GM19023 (cell line): ENCODE data around the gene ASIC2.

Experiments
- ATAC-seq: cut with Tn5 transposase; IDR thresholded peaks from one replicate; pipeline ENCODE4 v1.9.1; 2021; ENCODE audit warnings: mild to moderate bottlenecking, moderate library complexity; ENCODE audit not compliant: unreplicated experiment

ASIC2 gene

DNA sequence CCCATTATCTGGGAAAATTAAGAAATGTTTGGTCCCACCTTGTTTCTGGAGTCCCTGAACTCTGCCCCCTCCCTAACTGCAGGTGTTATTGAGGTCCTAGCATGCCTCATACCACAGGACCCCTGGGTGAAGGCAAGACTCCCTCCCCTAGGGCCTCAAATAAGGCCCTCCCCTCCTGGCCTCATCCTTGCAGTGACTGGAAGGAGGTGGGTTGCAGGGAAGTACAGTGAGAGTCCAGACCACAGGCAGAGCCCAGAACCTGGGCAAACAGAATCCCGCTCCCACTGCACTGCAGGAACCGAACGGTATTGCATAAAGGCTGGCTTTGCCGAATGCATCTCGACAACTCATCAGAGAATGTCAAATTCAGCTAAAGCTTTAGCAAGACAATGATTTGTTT lies 126.6 kb downstream of the ASIC2 start:
- no peak for ATAC-seq

DNA sequence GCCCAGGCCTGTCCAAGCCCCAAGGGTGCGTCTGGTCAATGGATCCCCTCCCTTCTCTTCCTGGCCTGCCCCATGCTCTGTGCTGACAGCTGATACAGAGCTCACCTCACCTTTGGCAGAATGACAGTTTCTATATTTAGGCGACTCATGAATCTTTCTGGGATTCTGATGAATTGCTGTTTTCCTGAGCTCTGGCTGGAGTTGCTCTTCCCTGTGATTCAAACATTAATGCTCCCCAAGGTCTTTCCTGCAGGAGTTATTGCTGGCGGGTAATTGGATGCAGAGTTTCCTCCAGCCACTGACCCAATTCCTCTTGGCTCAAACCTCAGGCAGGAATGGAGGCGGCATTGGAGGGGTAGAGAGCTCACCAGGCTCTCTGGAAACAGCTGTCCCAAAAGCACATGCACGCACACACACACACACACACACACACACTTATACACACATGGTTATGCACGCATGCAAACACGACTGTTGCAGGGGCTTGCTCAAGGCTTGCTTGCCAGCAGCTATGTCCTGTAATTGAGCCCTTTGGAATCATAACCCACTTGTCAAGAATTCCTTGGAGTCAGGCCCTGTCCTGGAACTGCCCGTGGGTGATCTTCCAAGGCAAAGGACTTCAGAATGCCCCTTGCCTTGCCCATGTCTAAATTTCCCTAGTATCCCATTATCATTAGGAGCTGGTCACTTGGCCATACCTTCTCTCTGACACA lies 128.8 kb downstream of the ASIC2 start:
- no peak for ATAC-seq

GRCh38 chr17:33163533-33164168 lies 129.4 kb downstream of the ASIC2 start:
- ATAC-seq: no peak

DNA sequence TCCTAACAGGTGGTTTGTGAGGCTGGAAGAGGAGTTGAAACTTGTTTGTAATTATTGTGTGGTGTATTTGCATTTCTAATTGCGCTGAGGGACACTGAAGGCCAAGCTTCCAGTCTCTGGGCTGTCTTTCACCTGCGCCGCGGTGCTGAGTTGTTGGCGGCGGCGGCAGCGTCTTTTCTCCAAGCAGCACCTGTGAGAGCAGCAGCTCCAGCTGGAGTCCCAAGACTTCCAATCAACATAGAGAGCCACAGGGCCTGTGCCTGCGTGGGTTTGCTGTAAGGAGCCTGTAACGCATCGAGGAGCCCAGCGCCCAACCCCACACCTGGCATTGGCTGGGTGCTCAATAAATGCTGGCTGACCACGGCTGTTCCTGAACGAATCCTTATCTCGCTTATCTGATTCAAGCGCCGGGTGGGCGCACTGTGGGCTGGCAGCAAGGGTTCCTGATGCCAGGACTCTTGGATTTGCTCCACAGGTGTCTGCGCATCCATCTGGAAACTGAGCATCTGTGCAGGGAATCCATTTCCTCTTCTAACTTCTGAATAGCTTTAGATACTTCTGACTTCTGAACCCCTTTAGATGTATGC lies 138.1 kb downstream of the ASIC2 start:
- ATAC-seq: no peak

DNA sequence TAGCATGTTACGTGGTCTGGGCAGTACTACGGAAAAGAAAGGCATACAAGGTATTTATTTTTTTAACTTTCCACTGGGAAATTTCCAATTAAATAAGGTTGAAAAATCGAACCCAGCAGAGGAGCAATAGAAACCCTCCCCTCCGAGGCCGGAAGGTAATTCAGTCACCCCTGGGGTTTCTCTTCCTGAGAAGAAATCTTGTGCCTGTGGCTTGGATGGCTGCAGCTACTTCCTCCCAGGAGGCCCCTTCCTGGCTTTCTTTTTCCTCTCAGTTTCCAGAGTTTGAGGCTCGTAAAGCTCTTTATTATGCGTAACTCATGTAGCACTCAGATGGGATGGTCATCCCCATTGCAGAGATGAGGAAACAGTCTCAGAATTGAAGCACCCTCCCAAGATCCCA lies 140.3 kb downstream of the ASIC2 start:
- ATAC-seq: no peak

- no peak for ATAC-seq
Measured at GRCh38 chr17:33151565-33151964, 141.5 kb downstream of the ASIC2 start.

- no peak for ATAC-seq
Measured at GRCh38 chr17:33145941-33146340, 147.2 kb downstream of the ASIC2 start.

DNA sequence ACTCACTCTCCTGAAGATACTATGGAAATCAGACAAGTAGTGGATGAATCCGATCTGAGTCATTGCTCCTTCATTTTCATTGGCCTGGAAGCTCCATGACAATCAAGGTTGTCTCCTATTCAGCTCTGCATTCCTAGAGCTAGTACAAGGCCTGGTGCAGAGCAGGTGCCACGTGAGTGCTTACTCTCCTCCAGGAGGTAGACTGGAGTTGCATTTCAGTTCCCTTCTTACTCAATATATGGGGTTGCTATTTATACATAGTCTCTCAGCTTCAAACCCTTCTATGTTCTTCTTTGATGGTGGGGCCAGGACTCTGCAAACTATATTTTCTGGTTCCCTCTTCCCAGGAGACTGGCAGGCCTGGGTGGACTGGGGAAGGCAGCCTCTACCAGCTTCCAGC lies 148.3 kb downstream of the ASIC2 start:
- no peak for ATAC-seq

GRCh38 chr17:33142705-33143299 lies 150.3 kb downstream of the ASIC2 start:
- no peak for ATAC-seq

- ATAC-seq: no peak
Measured at GRCh38 chr17:33140413-33141099, 152.5 kb downstream of the ASIC2 start.

GRCh38 chr17:33138627-33139026 lies 154.5 kb downstream of the ASIC2 start:
- ATAC-seq: no peak

GRCh38 chr17:33137426-33137825 lies 155.7 kb downstream of the ASIC2 start:
- no peak for ATAC-seq

DNA sequence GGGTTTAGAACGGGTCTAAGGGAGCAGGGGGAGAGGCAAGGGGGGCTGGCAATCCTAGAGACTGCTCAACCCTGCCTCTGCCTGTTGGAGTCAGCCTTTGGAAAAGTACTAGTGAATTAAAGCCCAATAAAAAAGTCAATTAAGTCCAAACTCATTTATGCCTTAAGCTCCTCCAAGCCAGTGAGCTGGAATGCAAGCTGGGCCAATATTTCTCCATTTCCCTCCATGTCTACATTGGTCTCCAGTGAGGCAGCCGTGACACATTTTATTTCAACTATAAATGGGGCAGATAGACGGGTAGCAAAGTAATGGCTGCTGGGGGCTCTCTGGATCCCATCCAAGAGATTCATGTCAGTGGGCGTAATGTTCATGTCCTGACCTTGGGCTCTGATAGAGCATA lies 157.4 kb downstream of the ASIC2 start:
- no peak for ATAC-seq

- ATAC-seq: no peak
Measured at GRCh38 chr17:33131620-33132019, 161.5 kb downstream of the ASIC2 start.

GRCh38 chr17:33127706-33128105 lies 165.4 kb downstream of the ASIC2 start:
- no peak for ATAC-seq

DNA sequence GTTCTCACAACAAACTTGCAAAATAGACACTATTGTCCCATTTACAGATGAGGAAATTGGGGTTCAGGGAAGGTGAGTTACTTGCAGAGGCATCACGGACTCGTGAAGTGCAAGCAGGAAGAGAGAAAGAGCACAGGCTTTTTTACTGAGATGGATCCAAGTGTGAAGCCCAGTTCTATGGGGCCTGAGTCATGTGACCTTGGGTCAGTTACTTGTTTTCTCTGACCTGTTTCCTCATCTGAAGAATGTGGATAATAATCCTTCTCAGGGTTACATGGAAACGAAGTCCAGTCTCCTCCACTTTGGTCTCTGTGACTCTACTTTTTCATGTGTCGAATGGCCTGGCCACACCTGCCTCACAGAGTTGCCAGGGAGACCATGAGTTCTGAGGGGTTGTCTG lies 167.0 kb downstream of the ASIC2 start:
- no peak for ATAC-seq

DNA sequence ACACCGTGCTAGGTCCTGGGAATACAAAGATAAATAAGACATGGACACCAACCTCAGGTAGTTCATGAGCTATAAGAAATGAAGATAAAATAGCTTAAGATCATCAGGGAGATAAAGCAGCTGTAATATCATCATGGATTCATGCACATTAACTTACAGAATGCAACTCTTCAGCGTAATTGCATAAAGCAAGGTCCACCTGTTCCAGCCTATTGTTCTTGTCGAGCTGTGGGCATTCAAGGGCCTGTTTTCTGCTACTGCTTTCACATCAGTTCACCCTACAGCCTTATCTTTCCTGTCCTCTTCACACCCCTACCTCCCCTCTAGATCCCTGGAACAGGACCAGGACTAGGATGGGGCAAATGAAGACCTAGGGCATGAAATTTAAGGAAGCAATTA lies 167.5 kb downstream of the ASIC2 start:
- ATAC-seq: no peak

GRCh38 chr17:33124871-33125551 lies 168.1 kb downstream of the ASIC2 start:
- no peak for ATAC-seq

DNA sequence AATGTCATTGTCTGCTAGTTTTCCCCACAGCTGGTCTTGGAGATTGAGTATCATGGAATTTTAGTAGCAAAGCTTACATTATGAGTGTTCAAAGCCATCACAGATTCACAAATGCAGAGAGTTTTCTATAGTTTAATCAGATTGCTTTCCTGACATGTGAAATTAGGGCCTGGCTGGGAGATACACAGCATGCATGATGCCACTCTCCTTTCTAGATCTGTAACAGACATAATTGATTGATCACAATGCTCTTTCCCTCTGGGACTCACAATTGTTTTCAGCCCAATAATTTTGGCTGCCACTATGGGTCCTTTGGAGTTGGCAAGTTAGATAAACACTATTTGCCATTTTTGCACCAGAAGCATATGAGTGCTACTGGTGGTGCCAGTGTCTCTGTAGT lies 168.9 kb downstream of the ASIC2 start:
- no peak for ATAC-seq

DNA sequence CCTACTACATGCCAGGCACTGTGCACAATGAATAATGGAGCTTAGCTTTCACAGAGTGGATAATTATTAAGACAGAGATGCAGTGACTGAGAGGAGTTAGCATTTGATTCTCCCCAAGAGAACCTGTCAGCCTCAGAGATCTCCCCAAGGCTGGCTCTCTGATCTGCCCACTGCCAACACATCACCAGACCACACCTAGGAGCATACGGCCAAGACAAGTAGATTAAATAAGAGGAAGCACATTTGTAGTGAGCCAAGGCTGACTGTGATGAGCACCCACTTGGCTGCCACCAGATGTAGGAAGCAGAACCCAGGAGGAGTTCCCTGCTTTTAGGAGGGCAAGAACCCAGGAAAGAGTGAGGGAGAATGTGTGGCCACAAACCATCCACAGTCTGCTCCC lies 171.3 kb downstream of the ASIC2 start:
- no peak for ATAC-seq

DNA sequence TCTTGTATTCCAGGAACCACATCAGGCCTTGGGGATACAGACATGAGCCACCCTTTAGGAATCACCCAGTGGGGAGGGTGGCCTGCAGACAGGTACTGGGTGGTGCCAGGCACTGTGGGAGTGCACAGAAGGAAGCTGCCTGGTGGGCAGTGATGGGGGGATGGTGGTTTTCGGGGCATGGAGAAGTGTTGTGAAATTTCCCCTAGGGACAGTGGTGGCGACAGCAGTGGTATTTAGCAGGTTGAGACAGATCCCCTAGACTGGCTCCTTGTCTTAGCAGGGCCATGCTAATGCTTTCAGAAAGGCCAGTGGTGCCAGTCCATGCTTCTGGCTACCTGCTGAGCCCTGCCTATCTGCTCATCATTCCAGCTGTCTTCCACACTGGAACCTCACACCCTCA lies 171.8 kb downstream of the ASIC2 start:
- no peak for ATAC-seq
